NB4 (cell line): ENCODE measurements around the gene UGT2A3.

Experiments used
- CTCF ChIP-seq: IDR thresholded peaks from one replicate; pipeline ENCODE4 v1.5.1; 2012; ENCODE audit warnings: low read depth, low read length
- MAX ChIP-seq: IDR thresholded peaks from 2 replicates; pipeline ENCODE4 v1.6.1; 2011; ENCODE audit warnings: low read depth, low read length
- MYC ChIP-seq: IDR thresholded peaks from 2 replicates; pipeline ENCODE4 v1.6.1; 2011; ENCODE audit warnings: low read depth, low read length
- POLR2A ChIP-seq: IDR thresholded peaks from 2 replicates; pipeline ENCODE4 v1.6.1; 2011; ENCODE audit warnings: mild to moderate bottlenecking; ENCODE audit not compliant: insufficient read length; ENCODE audit errors: extremely low read depth

- TF ChIP-seq CTCF (no peak), POLR2A (no peak), MAX (no peak), MYC (no peak)
These were observed 1.5 kb upstream of the UGT2A3 start for GRCh38 chr4:68953056-68953596.
